CD1c-positive myeloid dendritic cell (primary cell): ENCODE results near the gene MESP1.
A peak's percentile ranks its signal among the peaks of the same experiment; 100 is the strongest.

Source experiments
- DNase-seq: peaks from one replicate; pipeline ENCODE4 v3.0.0-alpha.2; 2016; ENCODE audit errors: extremely low spot score

The MESP1 gene

GRCh38 chr15:89758981-89759380 lies 7.9 kb upstream of the MESP1 start:
- DNase-seq: no peak

GRCh38 chr15:89758283-89758682 lies 7.2 kb upstream of the MESP1 start:
- DNase-seq: no peak

- DNase-seq: no peak
These were observed 5.8 kb upstream of the MESP1 start for GRCh38 chr15:89756897-89757296.

- DNase-seq: no peak
These were observed 4.7 kb upstream of the MESP1 start for GRCh38 chr15:89755701-89756100.

GRCh38 chr15:89754361-89755154 lies 3.5 kb upstream of the MESP1 start:
- DNase-seq: no peak

- no peak for DNase-seq
These were observed 2.8 kb upstream of the MESP1 start for GRCh38 chr15:89753855-89754254.

- DNase-seq: no peak
These were observed 699 bp upstream of the MESP1 start for GRCh38 chr15:89751748-89752147.

- DNase-seq: no peak
These were observed 994 bp downstream of the MESP1 start for GRCh38 chr15:89749951-89750559.

- no peak for DNase-seq
These were observed 1.5 kb downstream of the MESP1 start for GRCh38 chr15:89749526-89749925.

- no peak for DNase-seq
These were observed 2.0 kb downstream of the MESP1 start for GRCh38 chr15:89749054-89749453.

GRCh38 chr15:89747708-89748682 lies 3.1 kb downstream of the MESP1 start:
- DNase-seq: no peak

GRCh38 chr15:89746386-89746780 lies 4.7 kb downstream of the MESP1 start:
- no peak for DNase-seq

GRCh38 chr15:89745768-89746167 lies 5.3 kb downstream of the MESP1 start:
- no peak for DNase-seq

- no peak for DNase-seq
These were observed 5.9 kb downstream of the MESP1 start for GRCh38 chr15:89745131-89745530.

GRCh38 chr15:89743594-89743993 lies 7.5 kb downstream of the MESP1 start:
- DNase-seq: no peak

- no peak for DNase-seq
These were observed 8.0 kb downstream of the MESP1 start for GRCh38 chr15:89743011-89743410.

- peak; percentile 82 for DNase-seq
These were observed 10.9 kb downstream of the MESP1 start for GRCh38 chr15:89740137-89740536.

GRCh38 chr15:89735773-89736172 lies 15.3 kb downstream of the MESP1 start:
- no peak for DNase-seq

GRCh38 chr15:89732451-89733172 lies 18.4 kb downstream of the MESP1 start:
- no peak for DNase-seq

- no peak for DNase-seq
These were observed 19.8 kb downstream of the MESP1 start for GRCh38 chr15:89731275-89731674.

GRCh38 chr15:89728254-89728653 lies 22.8 kb downstream of the MESP1 start:
- no peak for DNase-seq

GRCh38 chr15:89725064-89725463 lies 26.0 kb downstream of the MESP1 start:
- DNase-seq: no peak
